NCI-H2081 (cell line): Measurements from ENCODE around the gene SKI.

Experiments
- DNase-seq, 2 experiments: peaks; one replicate each; lab custom pipeline; 2025; lab: John Stamatoyannopoulos, UW

SKI gene

DNA sequence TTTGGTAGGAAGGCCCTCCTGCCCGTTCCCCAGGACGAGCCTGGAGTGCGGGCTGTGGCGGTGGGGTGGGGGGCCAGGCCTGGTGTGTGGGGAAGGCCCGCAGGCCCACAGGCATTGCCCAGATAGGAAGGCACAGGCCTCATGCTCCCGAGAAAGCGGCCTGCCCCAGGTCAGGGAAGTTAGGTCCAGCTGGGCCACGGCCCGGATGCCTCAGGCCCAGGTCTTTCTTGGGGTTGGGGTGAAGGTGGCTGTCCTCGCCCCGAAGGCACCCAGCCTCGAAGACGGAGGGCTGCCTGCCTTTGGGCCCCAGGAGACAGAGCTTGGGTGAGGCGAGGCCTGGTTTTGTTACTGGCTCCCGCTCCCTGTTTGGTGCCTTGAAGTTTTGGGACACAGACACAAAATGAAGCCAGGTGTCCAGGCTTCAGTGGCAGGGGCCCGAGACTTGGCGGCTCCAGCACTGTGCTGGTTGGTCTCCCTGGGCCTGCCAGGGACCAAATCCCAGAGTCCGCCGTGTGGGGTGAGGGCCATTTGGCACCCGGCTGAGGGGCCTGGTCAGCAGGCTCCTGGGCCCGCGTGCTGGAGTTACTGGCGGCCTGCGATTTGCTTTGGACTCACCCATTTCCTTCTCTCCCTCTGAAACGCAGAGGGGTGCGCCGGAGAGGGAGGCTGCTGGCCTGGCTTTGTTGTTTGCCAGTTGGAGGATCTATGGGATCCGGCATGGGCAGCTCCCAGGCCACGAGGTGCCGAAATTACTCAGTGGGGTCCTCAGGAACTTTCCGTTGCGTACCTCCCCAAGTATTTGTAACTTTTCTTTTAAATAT, 2.0 kb downstream of the SKI start:
- DNase-seq = no peak

DNA sequence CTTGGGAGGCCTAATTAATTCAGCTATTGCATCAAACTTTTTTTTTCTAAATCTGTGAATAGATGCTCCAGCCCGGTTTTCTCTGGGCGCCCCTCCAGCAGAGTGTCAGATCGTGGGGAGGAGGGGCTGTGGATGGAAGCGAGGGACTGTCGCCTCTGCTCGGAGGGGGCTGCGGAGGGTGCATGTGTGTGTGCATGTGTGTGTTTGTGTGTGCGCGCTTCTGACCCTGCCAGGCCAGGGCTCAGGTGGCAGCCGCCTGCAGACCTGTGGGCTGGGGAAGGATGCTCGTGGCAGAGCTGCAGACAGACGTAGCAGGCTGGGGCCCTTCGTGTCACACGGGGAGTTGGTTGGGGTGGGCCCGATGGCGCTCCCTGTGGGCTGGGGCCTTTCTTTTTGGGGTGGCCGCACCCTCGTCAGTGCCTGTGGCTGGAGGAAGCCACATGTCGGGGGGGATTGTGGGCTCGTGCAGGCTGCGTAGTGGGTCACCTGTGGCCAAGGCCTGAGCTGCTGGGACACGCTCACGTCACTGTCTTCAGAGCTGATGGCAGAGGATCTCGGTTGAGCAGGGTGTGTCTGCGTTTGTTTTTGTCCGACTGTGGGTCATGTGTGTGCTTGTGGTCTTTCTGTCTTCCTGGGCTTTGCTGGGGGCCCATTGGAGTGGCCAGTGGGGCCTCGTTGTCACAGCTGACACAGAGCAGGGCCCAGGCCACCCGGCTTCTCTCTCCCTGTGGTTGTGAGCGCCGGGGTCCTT, 2.8 kb downstream of the SKI start:
- DNase-seq = no peak

DNA sequence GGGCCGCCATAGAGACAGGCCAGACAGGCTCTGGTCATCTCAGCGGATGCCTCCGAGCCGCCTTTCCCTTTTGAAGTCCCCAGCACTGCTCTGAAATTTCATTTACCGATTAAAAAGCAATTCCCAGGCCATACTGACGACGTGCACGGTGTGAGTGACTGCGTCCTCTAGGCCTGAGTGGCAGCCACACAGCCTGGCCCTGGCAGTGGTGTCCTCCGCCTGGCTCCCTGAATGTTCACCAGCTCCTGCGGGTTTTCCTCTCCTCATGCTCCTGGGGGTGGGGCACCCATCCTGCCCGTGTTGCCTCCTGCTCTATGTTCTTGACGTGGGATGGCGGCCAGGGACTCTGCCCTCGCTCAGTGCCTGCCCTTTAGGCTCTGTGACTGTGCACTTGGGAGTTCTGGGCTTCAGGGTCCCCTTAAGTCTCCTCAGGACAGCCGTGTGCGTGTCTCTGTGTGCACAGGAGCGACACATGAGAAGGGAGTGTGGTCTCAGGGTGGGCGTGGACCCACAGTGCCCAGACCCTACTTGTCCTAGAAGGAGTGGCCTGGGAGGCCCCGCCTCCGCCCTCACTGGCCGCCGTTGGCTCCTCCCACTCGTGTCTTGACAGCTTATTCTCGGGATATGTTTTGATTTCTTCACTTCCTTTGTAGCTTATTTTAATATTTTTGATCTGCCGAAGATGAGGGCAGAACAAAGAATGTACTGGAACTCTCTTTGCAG, 3.6 kb downstream of the SKI start:
- no peak for DNase-seq

DNA sequence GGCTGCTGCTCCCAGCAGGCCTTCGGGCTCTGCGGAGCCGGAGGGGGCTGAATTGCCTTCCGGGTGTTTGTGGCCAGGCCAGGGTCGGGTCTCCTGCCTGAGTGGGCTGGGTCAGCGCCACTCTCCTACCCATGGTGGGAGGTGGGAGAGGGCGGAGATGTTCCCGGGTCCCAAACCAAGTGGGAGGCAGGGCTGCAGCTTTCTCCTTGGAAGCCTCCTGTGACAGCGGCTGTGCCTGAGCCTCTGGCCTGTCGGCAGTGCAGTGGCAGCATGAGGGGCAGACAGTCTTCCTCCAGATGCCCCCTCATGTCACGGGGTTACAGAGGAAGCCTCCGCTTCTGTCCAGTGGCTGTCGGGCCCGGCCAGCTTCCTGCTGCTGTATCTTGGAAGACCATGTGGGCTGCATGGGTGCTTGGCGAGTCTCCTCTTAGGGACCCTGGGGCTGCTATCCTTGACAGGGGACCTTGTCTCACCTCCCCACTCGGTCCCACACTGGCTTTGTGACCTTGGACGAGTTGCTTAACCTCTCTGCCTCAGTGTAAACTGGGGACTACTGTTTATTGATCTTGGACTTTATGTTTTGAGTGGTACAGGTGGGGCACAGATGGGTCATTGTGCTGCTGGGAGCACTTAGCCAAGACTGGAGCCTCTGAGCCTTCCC, 4.3 kb downstream of the SKI start:
- DNase-seq = no peak

DNA sequence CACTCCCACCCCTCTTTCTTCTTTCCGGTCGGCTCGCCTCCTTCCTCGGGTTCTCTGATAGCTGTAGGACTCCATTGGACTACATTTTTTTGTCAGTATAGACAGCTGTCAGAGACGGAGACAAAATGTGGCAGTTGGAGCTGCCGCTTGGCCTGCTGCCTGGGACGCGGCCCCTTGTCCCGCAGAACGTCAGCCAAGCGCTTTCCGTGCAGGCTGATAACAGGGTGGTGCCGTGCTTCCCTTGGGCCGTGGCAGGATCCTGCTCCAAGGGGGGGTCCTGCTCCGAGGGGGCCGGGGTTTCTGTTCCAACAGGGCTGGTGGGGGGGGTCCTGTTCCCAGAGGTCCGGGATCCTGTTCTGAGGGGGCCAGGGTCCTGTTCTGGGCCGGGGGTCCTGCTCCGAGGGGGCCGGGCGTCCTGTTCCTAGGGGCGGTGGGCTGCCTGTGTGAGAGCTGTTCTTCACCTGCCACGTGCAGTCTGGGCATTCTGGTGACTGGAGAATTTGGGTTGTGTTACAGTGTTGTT, 4.9 kb downstream of the SKI start:
- DNase-seq = no peak

DNA sequence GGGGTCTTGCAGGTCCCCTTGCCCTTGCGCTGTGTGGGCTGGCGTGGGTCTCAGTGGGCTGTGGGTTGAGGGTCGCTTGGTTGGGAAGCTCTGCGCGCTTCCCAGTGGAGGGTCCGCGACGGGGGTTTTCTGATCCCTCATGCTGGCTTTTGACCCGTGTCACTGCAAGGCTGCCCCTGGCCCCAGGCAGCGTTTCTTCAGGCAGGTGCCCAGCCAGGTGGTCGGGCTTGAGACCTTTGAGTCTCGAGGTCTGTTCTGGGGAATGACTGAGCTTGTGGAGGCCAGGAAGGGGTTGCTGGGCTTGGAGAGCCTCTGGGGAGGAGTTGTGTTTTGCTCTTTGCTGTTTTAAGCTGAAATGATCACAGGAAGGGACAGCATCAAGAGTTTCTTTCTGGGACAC, 5.3 kb downstream of the SKI start:
- no peak for DNase-seq

DNA sequence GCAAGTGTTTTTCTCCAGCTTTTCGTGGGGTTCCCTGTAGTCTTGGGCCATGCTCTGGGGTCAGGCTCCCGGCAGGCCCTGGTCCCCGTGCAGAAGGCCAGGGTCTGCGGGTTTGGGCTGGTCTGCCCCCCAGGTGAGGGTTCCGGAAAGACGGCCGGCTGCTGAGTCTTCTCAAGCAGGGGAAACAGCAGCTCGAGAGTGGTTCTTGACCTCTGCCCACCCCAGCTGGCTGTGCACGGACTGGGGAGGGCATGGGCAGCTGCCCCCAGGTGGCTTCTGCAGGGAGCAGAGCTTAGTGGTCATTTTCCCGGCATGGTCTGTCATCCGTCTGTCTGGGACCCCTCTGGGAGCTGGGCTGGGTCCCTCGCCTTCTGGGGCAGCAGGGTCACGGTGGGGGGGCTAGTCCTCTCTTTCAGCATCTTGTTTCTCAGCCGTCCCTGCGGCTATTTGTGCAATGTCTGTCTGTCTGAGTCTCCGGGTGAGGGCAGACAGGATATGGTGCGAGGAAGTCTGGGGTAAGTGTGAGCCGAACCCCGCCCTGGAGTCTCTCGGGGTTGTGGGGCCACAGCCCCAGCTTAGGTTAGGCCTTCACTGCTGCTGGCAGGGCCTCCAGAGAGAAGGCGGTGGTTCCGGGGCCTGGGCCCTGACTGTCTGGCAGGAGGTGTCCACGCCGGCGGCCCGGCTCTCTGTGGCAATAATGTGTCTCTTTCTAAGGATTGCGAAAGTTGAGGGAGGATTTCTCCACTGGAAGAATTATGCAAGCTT, 6.1 kb downstream of the SKI start:
- no peak for DNase-seq

DNA sequence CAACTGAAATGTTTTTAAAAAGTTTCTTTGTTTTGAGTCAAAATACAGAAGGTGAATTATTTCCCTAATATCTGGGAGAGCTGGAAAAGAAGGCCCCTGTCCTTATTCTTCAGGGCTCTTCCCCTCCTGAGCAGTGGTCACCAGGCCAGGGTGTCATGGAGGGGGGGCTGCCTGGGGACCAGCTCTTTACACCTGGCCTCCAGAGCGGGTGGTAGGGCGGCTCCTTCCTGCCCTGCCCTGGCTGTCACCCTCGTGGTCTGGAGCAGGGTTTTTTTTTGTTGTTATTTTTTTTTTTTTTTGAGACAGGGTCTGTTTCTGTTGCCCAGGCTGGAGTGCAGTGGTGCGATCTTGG, 6.6 kb downstream of the SKI start:
- no peak for DNase-seq

DNA sequence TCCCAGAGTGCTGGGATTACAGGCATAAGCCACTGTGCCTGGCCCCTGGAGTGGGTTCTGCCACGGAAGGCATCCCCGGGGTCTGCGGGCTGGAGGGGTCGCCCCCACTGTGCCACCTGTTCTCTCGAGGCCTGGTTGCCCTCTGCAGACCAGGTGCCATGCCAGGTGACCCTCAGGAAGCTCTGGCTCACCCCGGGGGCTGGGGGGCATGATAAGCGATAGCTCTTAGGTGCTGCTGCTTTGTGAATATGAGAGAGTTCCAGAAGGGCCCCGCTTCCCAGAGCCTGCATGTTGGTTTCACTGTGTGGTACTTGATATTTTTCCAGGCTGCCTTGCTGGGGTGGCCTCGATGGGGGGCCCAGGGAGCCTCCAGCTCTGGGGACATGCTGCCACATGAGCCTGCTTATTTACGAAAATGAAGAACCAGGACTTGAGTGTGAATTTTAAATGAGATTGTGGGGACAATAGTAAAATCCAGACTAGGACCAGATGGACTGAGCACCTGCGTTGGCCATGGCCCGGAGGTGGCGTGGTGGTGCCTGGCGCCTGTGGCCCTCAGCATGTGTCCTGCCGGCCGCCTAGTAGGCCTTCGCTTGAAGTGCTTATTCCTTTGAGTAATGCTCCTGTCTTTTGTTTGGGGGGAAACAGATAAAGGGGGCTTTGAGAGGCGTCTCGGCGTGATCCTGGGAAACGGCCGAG, 7.3 kb downstream of the SKI start:
- DNase-seq = no peak

DNA sequence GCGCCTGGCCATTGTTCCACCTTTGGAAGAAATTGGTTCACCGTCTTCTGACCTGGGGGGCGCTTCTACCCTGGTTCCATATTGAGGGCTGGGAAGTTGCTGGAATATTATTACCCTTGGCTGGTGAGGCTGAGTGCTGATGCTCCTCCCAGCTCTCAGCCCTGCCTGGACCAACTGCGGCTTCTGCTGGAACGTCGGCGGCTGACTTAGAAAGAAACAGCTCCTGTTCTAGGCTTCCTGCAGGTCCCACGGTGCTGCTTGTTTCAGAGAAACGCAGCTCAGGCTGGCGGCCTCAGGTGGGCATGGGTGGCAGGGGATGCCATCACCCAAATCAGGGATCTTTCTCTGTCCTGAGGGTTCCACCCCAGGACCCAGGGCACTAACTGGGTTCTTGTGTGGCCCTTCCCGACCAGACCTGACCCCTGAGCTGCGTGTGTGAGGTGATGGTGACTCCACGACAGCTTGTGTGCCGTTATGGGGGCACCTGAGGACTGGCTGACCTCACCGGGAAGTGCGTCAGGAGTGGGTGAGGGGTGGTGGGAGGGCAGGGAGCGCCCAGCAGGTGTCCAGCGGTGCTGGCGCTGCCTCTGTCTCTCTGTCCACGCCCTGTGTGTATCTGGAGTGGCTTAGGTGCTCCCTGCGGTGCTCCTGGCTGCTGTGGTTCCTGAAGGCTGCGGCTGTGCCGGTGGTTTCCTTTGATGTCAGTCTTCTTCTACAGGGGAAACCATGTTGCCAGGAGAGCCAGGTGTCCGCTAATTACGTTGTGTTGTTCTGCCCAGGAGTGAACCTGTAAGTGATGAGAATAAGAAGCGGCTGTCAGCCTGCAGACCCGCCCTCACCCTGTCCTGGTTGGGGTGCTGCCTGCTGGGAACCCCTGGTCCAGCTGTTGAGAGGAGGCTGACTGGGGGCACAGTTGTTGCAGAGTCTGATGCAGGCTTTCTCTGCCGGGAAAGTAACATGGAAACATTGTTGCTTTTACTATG, 8.9 kb downstream of the SKI start:
- DNase-seq = peak; percentile 28 to 69

DNA sequence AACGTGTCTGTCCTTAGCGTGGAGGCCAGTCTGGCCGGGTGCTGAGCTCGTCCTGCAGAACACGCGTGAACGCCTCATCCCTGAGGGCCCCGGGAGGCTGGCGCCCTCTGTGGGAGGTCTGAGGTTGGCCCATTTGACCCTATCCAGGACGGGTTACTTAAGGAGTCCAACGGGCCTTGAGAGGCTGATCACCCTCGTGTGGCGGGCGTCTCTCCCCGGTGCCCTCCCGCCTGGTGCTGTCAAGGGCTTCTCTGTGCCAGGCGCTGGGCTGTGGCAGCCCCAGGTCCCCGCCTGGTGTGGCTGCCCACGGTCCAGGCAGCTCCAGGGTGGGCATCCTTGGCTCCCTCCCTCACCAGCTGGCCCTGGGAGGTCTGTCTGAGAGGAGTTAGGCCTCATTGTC, 9.7 kb downstream of the SKI start:
- no peak for DNase-seq

DNA sequence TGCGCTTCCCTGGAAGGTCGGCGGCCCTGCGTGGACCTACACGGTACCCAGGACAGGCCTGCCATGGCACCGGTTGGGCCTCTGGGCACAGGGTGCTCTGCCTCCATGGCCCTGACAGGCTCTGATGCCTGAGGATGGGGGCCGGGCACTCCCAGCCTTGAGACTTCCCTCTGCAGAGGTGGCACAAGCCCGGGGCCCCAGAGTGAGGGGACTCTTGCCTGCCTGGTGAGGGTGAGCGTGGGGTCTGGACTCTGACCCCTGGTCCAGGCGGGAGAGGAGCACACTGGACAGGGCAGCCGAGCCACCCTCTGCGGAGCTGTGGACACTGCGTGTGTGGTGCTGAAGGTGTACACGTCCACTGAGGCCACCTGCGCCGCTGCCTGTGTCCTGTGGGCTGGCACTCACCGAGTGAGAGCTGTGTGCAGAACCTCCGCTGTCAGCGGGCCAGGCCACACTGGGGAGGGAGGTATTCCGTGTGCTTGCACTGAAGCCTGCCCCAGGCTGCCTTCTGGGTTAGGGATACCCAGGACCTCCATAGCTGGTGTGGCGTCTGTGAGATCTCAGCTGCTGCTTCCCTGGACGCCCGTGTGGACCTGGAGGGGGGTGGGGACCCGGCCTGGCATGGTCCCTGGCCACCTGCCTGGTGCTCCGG, 10.4 kb downstream of the SKI start:
- DNase-seq = peak; percentile 17 to 49

DNA sequence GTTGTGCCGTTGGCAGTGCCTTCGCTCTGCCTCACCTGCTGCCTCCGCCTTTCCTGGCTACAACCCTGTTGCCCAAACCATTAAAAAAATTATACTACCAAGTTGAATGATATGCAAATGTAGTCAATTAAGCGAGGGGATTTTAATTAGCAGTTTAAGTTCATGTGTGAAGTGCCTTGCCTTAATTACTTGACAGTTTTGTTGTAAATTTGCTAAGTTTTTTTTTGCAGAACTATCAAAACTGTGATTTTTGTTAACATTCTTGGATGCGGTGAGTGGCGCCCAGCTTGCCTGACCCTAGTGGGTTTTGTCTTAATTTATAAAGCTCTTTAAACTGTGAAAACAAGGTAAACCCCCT, 10.9 kb downstream of the SKI start:
- no peak for DNase-seq

DNA sequence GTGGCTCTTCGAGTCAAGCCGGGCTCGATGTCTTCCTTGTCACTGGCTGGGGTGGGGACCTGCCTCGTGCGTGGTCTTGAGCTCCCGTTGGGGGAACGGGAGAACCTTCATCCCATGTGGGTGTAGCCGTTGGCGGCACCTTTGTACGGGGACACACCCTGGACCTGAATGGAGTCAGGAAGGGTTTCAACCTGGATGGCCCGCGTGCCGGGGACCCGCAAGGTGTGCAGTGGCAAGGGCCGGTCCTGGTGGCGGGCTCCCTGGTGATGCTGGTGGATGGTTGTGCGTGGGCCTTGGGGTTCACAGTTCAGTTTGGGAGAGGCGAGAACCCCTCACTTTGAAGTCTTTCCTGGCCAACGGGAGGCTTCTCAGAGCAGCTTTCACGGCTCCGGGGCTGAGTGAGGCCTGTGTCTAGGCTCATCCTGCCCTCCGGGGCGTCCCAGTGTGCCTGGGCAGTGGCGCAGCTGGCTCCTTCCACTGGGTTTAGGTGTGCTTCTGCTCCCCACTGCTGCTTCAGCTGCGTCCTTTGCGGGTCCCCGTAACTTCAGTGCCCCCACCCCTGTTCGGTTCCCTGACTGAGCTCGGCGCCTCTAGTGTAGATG, 11.4 kb downstream of the SKI start:
- DNase-seq = no peak

DNA sequence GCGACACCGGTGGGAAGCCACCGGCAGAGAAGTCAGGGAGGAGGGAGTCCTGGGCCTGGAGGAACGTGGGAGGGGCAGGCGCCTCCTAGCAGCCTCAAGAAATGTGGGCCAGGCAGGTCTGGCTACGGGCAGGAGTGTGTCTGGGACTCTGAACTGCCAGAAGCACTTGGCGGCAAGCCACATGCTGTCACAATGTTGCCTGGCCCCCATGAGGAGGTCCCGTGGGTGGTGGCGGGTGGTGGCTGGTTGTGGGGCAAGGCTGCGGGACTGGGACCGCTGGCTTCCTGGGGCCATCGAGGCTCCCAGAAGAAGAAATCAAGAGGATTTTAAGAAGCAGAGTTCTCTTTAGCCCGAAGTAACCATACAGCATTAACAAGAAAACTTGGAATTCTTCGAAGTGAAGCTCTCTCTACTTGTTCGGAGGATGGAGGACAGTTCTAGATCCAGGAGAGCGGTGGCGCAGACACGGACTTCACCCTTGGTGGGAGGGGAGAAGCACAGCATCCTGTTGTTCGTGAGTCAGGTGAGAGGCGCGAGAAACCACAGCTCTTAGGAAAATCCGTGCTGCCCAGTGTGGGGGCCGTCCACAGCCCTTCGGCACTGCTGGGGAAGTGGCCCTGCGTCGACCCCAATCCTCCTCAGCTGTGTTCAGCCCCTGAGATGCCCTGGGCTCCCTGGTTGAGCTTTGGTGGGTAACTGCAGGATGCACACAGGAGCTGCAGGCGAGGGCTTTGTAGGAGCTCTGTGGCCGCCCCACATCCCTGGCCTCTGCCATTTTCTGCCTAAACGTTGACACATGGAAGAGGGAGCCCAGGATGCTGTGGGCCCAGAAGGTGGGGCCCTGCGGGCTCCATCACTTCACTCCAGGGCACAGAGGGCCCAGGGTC, 12.4 kb downstream of the SKI start:
- DNase-seq = no peak

DNA sequence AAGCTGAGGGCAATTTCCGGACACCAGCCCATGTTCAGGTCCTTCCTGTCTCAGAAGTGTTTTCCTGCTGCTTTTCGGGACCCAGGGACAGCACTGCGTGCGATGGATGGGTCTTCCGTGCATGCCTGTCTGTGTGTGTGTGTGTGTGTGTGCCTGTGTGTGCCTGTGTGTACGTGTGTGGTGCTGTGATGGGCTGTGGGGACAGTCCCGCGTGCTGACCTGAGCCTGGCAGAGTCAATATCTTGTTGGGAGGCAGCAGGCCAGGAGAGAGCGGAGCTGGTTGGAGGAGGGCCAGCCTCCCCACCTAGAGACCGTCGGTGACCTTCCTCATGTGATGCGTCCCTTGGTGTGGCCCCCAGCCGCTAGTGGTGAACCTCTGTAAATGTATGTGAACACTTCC, 13.7 kb downstream of the SKI start:
- no peak for DNase-seq

DNA sequence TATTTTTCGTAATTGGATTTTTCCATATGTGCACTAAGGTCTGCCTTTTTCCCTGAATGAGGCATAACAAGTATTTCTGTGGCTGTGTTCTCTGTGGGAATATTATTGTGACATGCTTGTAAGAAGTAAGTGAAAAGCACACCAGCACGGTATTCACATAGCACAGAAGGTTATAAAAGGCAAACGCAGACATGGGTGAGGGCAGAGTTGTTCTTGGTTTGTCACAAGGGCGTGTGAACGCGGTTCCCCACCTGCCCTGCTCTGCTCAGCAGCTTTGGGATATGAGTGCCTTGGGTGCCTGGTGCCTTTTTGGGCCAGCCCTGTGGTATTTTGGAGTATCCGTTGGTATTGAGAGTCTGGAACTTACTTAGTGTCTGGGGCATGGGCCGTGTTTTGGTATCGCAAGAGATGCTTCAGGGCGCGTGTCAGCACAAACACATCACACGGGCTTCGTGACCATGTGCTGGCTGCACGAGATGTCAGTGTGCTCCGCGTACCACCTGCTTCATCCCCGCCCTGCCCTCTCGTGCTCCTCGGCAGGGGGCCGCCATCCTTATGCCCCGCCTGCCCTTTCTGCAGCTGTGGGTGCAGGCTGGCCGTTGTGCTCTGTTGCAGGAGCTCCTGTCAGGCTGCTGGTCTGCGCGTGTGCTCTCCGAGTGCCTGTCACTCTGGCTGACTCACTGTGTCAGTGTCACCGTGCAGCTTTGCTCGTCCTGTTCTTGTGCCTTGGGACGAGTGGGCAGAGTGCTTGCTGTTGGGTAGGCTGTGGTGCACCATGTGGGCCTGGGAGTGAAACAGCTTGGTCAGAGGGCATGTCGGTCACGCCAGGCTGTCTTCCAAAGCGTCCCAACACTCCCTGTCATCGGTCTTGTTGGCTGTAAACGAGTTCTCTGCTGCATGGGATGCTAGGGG, 15.0 kb downstream of the SKI start:
- DNase-seq = no peak
